A549 (cell line): ENCODE results near the gene IL19. TPM values are rescaled to one million over a fixed set of nuclear protein-coding genes. Genes with fewer than 3 reads are reported as not detected.

ENCODE experiments used
- ATAC-seq, 2 experiments: fragments of 200-7000 bp in 1 of 2; fragments of >200 bp in 1 of 2; cut with Nextera tagmentation in 1 of 2; cut with Tn5 transposase in 1 of 2; 3 replicates each; pipeline versions ENCODE4 v1.8.0 to v1.9.1; 2018 to 2020; ENCODE audit warnings: mild to moderate bottlenecking in 1 of 2, moderate library complexity in 1 of 2
- CTCF ChIA-PET: fragments of 300-600 bp; sonication (Branson Sonifier 250); formaldehyde crosslinking; extraction: SDS; loops from one replicate; lab custom pipeline; 2021; ENCODE audit warnings: antibody characterized with exemption, inconsistent platforms; lab: Yijun Ruan, JAX
- POLR2A ChIA-PET: fragments of 350-600 bp; formaldehyde crosslinking; extraction: SDS; loops from one replicate; lab custom pipeline; 2021; ENCODE audit warnings: antibody characterized with exemption, inconsistent platforms; lab: Yijun Ruan, JAX
- DNase-seq, 2 experiments: peaks; one replicate each; pipeline versions ENCODE4 v3.0.0 to v3.0.0-alpha.2; 2011 to 2016; ENCODE audit warnings: low read depth in 1 of 2, low spot score in 1 of 2
- FAIRE-seq: peaks from 2 replicates; lab custom pipeline; 2011; peaks lifted over from hg19 to GRCh38; lab: Jason Lieb, UNC
- H3K27ac ChIP-seq, 2 experiments: fragments of >200 bp; sonication (Bioruptor Twin); formaldehyde crosslinking; 3 replicates each; pipeline ENCODE4 v1.5.1; 2016 to 2017
- H3K4me1 ChIP-seq: fragments of >200 bp; sonication (Bioruptor Twin); formaldehyde crosslinking; 3 replicates; pipeline ENCODE4 v1.6.1; 2016
- H3K4me2 ChIP-seq: fragments of >200 bp; sonication (Bioruptor Twin); formaldehyde crosslinking; 3 replicates; pipeline ENCODE4 v1.6.1; 2016
- H3K4me3 ChIP-seq: fragments of >200 bp; sonication (Bioruptor Twin); formaldehyde crosslinking; 3 replicates; pipeline ENCODE4 v1.5.1; 2016
- H3K9me3 ChIP-seq: fragments of >200 bp; sonication (Bioruptor Twin); formaldehyde crosslinking; 3 replicates; pipeline ENCODE4 v1.6.1; 2016
- CBX8 ChIP-seq: fragments of 200-600 bp; sonication (generic); IDR thresholded peaks from 2 replicates; pipeline ENCODE4 v1.6.1; 2016
- CEBPB ChIP-seq, 2 experiments: fragments of >200 bp in 1 of 2; sonication (Bioruptor Twin) in 1 of 2; formaldehyde crosslinking in 1 of 2; IDR thresholded peaks; 2 replicates each; pipeline ENCODE4 v1.6.1; 2012 to 2016
- CHD2 ChIP-seq: fragments of 150-350 bp; IDR thresholded peaks from 2 replicates; pipeline ENCODE4 v1.6.1; 2014; ENCODE audit warnings: low read length; ENCODE audit not compliant: partially characterized antibody
- CHD4 ChIP-seq: fragments of 200-600 bp; sonication (generic); IDR thresholded peaks from 2 replicates; pipeline ENCODE4 v1.6.1; 2016; ENCODE audit warnings: antibody characterized with exemption, mild to moderate bottlenecking, borderline replicate concordance
- CTCF ChIP-seq: fragments of >200 bp; sonication (Bioruptor Twin); formaldehyde crosslinking; IDR thresholded peaks from 3 replicates; pipeline ENCODE4 v1.5.1; 2016
- E2F6 ChIP-seq: IDR thresholded peaks from 2 replicates; pipeline ENCODE4 v1.6.1; 2012; ENCODE audit warnings: low read depth, borderline replicate concordance
- EHMT2 ChIP-seq: fragments of 200-600 bp; sonication (generic); IDR thresholded peaks from 2 replicates; pipeline ENCODE4 v1.6.1; 2016; ENCODE audit warnings: antibody characterized with exemption, low read depth, mild to moderate bottlenecking, moderate library complexity
- ELK1 ChIP-seq: fragments of 150-350 bp; IDR thresholded peaks from 2 replicates; pipeline ENCODE4 v1.6.1; 2014; ENCODE audit warnings: low read depth, mild to moderate bottlenecking, low read length
- FOSB ChIP-seq: fragments of 250-450 bp; sonication (Bioruptor Pico); IDR thresholded peaks from 2 replicates; pipeline ENCODE4 v1.5.0; 2020; ENCODE audit warnings: mild to moderate bottlenecking, moderate library complexity
- FOSL2 ChIP-seq, 2 experiments: fragments of 450-650 bp in 1 of 2; fragments of >200 bp in 1 of 2; sonication (Bioruptor Twin) in 1 of 2; formaldehyde crosslinking; IDR thresholded peaks; 2 replicates each; pipeline versions ENCODE4 v1.5.0 to v1.6.1; 2016 to 2020; ENCODE audit warnings: mild to moderate bottlenecking in 1 of 2, moderate library complexity in 1 of 2
- GATA3 ChIP-seq: IDR thresholded peaks from 2 replicates; pipeline ENCODE4 v1.6.1; 2012; ENCODE audit warnings: borderline replicate concordance
- HDAC2 ChIP-seq: fragments of 200-600 bp; sonication (generic); IDR thresholded peaks from 2 replicates; pipeline ENCODE4 v1.6.1; 2016
- HMGXB4 ChIP-seq: fragments of 250-450 bp; sonication (Bioruptor Pico); IDR thresholded peaks from 2 replicates; pipeline ENCODE4 v1.5.0; 2021; ENCODE audit warnings: mild to moderate bottlenecking, moderate library complexity, borderline replicate concordance
- HOXA7 ChIP-seq: fragments of 250-450 bp; sonication (Bioruptor Pico); IDR thresholded peaks from 2 replicates; pipeline ENCODE4 v1.5.0; 2020; ENCODE audit warnings: mild to moderate bottlenecking, moderate library complexity
- HOXB13 ChIP-seq: fragments of 250-450 bp; sonication (Bioruptor Pico); IDR thresholded peaks from 2 replicates; pipeline ENCODE4 v1.5.0; 2020; ENCODE audit warnings: low read depth, mild to moderate bottlenecking, moderate library complexity
- KDM5A ChIP-seq: fragments of 200-600 bp; sonication (generic); IDR thresholded peaks from 2 replicates; pipeline ENCODE4 v1.6.1; 2016; ENCODE audit warnings: antibody characterized with exemption, mild to moderate bottlenecking
- MYC ChIP-seq: IDR thresholded peaks from 2 replicates; pipeline ENCODE4 v1.6.1; 2012; ENCODE audit warnings: mild to moderate bottlenecking, inconsistent platforms, low read length, improper control_type of control experiment, borderline replicate concordance
- NR3C1 ChIP-seq: fragments of >200 bp; sonication (Bioruptor Twin); formaldehyde crosslinking; IDR thresholded peaks from 3 replicates; pipeline ENCODE4 v1.6.1; 2017
- POLR2AphosphoS2 ChIP-seq: conservative IDR thresholded peaks from 2 replicates; pipeline ENCODE4 v1.6.1; 2012; ENCODE audit warnings: low read length, improper control_type of control experiment, inconsistent platforms
- RAD21 ChIP-seq, 2 experiments: fragments of >200 bp in 1 of 2; sonication (Bioruptor Twin) in 1 of 2; formaldehyde crosslinking in 1 of 2; IDR thresholded peaks in 1 of 2; conservative IDR thresholded peaks in 1 of 2; 2 replicates in 1 of 2; 3 replicates in 1 of 2; pipeline ENCODE4 v1.6.1; 2012 to 2018; ENCODE audit warnings: inconsistent platforms in 1 of 2
- RARB ChIP-seq: fragments of 250-450 bp; sonication (Bioruptor Pico); IDR thresholded peaks from 2 replicates; pipeline ENCODE4 v1.8.0; 2021; ENCODE audit warnings: mild to moderate bottlenecking, moderate library complexity
- REST ChIP-seq: fragments of 200-600 bp; sonication (generic); IDR thresholded peaks from 2 replicates; pipeline ENCODE4 v1.6.1; 2016; ENCODE audit warnings: antibody characterized with exemption, mild to moderate bottlenecking, moderate library complexity
- RFX5 ChIP-seq: fragments of 450-650 bp; IDR thresholded peaks from 2 replicates; pipeline ENCODE4 v1.7.1; 2014; ENCODE audit warnings: antibody characterized with exemption, mild to moderate bottlenecking, moderate library complexity
- SREBF2 ChIP-seq: fragments of 450-650 bp; IDR thresholded peaks from 2 replicates; pipeline ENCODE4 v1.6.1; 2014; ENCODE audit warnings: mild to moderate bottlenecking, moderate library complexity
- USF2 ChIP-seq: fragments of 450-650 bp; IDR thresholded peaks from 2 replicates; pipeline ENCODE4 v1.6.1; 2014; ENCODE audit warnings: antibody characterized with exemption
- ZNF302 ChIP-seq: fragments of 250-450 bp; sonication (Bioruptor Pico); IDR thresholded peaks from 2 replicates; pipeline ENCODE4 v1.9.0; 2021; ENCODE audit warnings: inconsistent platforms, mild to moderate bottlenecking, moderate library complexity
- WGBS: methylation state at CpG from one replicate; pipeline ENCODE4 v1.1.6; 2017; ENCODE audit errors: missing lambda C conversion rate; 5-methylcytosine and 5-hydroxymethylcytosine counted together
- polyA plus RNA-seq, 4 experiments: library from polyadenylated mRNA; depleted of rRNA in 3 of 4; stranded (reverse); fragments of >200 nt; fragmentation: RNase III in 1 of 4; extraction: RNeasy Plus Mini Kit Qiagen cat#74134 plus additional on column Dnase treatment in 1 of 4; gene quantifications; 2 replicates in 3 of 4; 3 replicates in 1 of 4; pipeline ENCODE4 v1.2.3, GENCODE V29; 2011 to 2017

The IL19 gene
- polyA plus RNA-seq, 2 of the 4 experiments (the other 2 are of a cell fraction) = not detected

GRCh38 chr1:206835186-206835585 lies 64.6 kb downstream of the IL19 start:
- FAIRE-seq (no peak), DNase-seq (no peak), ATAC-seq (no peak)
- Histone ChIP-seq H3K4me1 (no peaks in the 10 kb centered on the region), H3K4me3 (no peak overlapping the region), H3K9me3 (no peaks in the 10 kb centered on the region), H3K27ac (no peak overlapping the region), H3K4me2 (no peak overlapping the region)
- no peak for TF ChIP-seq ELK1
- no peak for TF ChIP-seq GATA3
- no peak for TF ChIP-seq RAD21 (conservative IDR thresholded peaks at IDR 0.05 in 1 of 2, IDR thresholded peaks at IDR 0.05 in 1 of 2)
- no peak for TF ChIP-seq HMGXB4 (CRISPR knock-in tag)
- TF ChIP-seq HDAC2 = no peak
- TF ChIP-seq ZNF302 (CRISPR knock-in tag) = no peak
- TF ChIP-seq RFX5 = no peak
- TF ChIP-seq CHD2 = no peak
- TF ChIP-seq MYC = no peak
- no peak for TF ChIP-seq SREBF2
- TF ChIP-seq USF2 = no peak
- no peak for TF ChIP-seq HOXB13
- no peak for TF ChIP-seq POLR2AphosphoS2
- no peak for TF ChIP-seq RARB (CRISPR knock-in tag)
- no peak for TF ChIP-seq CBX8
- no peak for TF ChIP-seq CHD4
- no peak for TF ChIP-seq EHMT2
- TF ChIP-seq NR3C1 = no peak
- no peak for TF ChIP-seq KDM5A
- 18% methylated on average over 3 of the region's 3 CpGs for whole genome bisulfite sequencing
- CTCF ChIA-PET = interaction anchor here (1.1 to 1.9 kb wide), 3 partner anchors 13 to 345 kb away, joined by 3 to 5 read pairs (median 4); no protein-coding TSS in a partner anchor
- POLR2A ChIA-PET = interaction anchor here (0.6 kb wide), 1 partner anchor 216 kb away, joined by 3 read pairs; no protein-coding TSS in a partner anchor

- no peak overlapping the region for H3K4me3 ChIP-seq
- H3K27ac ChIP-seq = no peak overlapping the region
- H3K9me3 ChIP-seq = no peaks in the 10 kb centered on the region
- FAIRE-seq (no peak), ATAC-seq (no peak), DNase-seq (no peak)
- H3K4me2 ChIP-seq = no peak overlapping the region
- WGBS = 17% methylated on average over 2 of the region's 2 CpGs
- CTCF ChIA-PET = interaction anchor here (1.1 to 1.9 kb wide), 4 partner anchors 12 to 346 kb away, joined by 3 to 5 read pairs (median 4); no protein-coding TSS in a partner anchor
- H3K4me1 ChIP-seq = no peaks in the 10 kb centered on the region
- POLR2A ChIA-PET = no interaction called here
- no peak for TF ChIP-seq HDAC2
- no peak for TF ChIP-seq RARB (CRISPR knock-in tag)
- no peak for TF ChIP-seq FOSL2 (IDR thresholded peaks at IDR 0.05)
- no peak for TF ChIP-seq FOSL2 (CRISPR knock-in tag; IDR thresholded peaks at IDR 0.05)
- TF ChIP-seq FOSB (CRISPR knock-in tag) = no peak
- TF ChIP-seq GATA3 = no peak
- TF ChIP-seq HOXA7 = no peak
- no peak for TF ChIP-seq CTCF
- TF ChIP-seq EHMT2 = no peak
- TF ChIP-seq REST = no peak
- TF ChIP-seq E2F6 = no peak
- no peak for TF ChIP-seq HOXB13
- TF ChIP-seq CHD2 = no peak
- no peak for TF ChIP-seq CEBPB (IDR thresholded peaks at IDR 0.05)
Measured at GRCh38 chr1:206836111-206836510, 65.5 kb downstream of the IL19 start.
